Measurements from ENCODE around the gene CD9.

Gene CD9

DNA sequence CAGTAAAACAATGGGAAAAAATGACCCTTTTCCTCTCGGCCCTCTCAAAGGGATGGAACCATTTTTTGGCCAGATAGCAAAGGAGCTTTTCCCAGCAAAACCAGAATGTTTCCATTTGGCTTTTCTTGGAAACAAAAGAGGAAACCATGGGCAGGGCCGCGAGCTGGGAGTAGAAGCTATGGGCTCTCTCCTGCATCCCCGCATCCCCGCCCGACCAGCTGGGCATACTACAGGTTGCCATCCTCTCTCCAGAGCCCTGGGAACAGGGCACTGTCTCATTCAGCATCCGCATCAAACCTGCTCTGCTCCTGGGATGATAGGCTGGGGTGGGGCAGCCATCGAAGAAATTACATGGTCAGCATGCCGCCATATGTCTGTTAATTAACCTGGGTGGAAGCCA, 20.9 kb downstream of the CD9 start:
- DNase-seq (ENCODE audit: low read depth): no peak

DNA sequence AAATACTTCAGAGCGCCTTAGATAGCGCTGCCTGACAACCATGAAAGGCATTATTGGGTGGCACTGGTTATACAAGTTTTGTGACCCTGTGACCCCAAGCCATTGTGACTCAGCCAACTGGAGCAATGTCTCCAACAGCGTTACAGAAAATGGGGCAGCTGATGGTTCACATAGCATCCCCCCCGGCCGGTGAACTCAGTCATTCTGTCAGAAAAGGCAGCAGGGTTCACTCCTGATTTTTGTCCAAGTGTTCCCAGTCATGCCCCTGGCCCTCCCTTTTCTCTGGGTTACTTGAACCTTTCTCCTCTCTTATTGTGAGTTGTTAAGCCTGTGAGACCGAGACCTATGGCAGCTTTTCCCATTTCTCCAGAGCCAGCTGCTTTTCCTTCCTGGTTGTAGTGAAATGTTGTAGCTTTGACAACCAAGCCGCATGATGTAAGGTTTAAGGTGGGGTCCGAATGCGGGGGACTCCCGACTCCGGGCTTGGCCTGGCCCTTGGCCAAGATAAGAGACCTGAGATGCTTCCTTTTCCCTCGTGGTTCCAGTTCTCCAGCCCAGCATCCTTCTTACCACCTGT, 22.0 kb downstream of the CD9 start:
- no peak for DNase-seq (ENCODE audit: low read depth)

DNA sequence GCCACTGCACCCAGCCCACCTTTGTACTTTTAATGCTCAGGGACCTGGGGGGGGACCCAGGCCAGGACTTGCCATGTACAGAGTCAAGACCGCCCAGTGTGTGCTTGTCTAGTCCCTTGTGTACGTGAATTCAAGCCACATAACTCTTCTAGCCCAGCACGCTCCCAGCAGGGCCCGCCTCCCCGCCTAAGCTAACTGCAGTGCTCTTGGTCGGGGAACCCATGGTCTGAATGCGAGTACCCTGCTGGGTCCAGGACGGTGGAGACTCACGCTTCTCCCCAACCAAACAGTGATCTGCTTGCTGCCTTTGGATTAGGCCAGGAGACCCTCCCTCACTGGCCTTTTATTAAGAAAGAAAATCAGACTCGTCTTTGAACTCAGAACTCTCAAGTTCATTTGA, 23.3 kb downstream of the CD9 start:
- no peak for DNase-seq (ENCODE audit: low read depth)

DNA sequence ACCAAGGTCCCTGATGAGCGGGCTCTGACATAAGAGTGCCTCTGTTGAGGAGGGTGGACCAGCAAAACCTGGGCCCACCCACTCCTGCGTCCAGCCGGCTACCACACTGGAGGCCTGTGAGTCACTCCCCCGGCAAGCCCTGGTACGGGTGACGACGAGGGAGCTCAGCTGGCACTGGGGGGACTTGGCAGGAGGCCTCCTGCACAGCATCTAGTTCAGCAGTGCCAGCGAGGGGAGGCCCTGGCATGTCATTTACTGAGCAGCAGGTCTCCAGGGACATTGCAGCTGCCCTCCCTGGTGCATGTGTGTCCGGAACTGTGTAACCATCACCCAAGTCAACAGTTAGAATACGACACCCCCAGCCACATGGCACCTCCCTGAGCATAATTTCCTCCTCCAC, 24.4 kb downstream of the CD9 start:
- no peak for DNase-seq (ENCODE audit: low read depth)

DNA sequence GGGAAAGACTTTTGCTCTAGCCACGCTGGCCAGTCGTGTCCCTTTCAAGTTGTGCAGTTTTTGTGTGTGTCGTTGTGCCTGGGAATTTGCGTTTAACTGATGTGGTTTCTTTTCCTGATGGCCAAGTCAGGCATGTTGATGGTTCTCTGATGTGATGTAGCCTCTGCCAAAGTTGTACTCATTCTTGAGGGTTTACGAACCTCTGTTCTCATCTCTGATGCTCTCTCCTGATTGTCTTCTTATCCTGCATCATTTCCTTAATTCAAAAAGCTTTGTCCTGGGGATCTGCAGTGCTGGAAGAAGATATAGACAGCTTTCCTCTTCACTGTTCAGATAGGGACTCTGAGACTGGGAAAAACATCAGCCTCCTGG, 25.4 kb downstream of the CD9 start:
- no peak for DNase-seq (ENCODE audit: low read depth)

DNA sequence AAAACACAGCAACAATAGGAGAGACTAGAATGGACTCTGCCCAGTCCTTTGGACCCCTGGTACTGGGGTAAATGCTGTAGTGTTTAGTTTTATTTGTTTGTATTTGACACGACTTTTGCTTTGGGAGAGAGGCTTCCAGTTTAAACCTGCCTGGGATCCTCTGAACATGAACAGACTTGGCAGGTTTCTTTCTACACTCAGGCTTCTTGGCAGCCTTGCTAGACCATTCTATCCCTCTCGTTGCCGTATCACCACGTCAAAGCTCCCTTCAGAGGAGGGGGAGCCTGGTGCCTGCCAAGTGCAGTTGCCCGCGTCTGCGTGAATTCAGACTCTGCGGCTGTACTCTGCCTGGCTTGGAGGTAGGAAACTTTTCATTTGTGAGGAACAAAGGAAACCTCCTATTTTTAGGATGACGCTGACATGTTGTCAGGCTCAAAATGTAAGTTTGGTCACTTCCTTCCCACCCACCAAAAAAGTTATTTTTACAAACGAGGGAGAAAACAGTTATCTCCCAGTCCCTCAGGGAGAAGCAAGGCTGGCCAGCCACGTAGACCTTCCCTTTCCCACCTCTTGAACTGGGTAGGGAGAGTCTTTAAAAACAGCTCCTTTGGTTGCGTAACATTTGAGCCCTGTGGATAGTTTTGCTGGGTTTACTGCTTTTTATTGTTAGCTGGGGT, 25.9 kb downstream of the CD9 start:
- DNase-seq (ENCODE audit: low read depth): no peak

DNA sequence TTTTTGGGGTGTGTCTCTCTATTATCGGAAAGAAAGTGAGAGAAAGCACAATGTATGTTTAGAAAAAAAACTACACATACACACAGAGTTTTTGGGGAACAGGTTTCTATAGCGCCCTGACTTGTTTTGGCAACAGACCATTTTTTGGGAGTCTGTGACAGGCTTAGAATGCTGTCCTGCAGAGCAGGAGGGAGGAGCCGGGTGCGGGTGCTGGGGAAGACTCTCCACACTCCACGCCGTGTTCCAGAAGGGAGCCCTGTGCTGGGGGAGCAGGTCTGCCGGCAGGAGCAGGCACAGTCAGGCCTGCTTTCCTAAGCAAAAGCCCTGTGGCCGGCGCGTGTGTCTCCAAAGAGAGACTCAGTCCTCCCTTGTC, 26.5 kb downstream of the CD9 start:
- no peak for DNase-seq (ENCODE audit: low read depth)

DNA sequence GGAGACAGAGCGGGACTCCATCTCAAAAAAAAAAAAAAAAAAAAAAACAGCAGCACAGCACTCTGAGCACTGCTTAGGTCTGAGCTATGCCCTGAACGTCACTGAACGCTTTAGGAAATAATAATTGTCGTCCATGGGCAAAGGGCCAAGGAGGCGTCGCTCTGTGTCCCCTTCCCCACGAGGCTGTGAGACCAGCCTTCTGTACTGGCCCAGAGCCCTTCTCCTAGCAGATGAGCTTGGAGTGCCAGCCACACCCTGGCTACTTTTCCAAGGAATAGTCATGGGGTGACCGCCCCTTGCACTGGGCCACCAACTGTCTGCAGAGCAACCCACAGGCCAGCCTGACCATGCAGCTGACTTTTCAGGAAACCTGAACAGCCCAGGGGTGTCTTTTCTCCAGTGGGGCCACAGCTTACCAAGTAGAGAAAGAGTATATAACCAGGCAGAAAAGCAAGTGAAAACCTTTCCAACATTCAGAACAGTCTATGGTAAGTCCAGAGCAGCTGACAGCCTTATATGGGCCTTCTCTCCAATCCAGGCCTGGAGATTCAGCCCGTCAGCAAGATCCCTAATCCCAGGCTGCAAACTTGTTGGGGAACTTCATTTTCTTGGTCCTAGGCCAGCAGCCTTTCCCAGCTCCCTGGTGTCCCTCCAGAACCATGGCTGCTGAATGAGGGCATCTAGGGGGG, 28.5 kb downstream of the CD9 start:
- DNase-seq (ENCODE audit: low read depth): no peak

DNA sequence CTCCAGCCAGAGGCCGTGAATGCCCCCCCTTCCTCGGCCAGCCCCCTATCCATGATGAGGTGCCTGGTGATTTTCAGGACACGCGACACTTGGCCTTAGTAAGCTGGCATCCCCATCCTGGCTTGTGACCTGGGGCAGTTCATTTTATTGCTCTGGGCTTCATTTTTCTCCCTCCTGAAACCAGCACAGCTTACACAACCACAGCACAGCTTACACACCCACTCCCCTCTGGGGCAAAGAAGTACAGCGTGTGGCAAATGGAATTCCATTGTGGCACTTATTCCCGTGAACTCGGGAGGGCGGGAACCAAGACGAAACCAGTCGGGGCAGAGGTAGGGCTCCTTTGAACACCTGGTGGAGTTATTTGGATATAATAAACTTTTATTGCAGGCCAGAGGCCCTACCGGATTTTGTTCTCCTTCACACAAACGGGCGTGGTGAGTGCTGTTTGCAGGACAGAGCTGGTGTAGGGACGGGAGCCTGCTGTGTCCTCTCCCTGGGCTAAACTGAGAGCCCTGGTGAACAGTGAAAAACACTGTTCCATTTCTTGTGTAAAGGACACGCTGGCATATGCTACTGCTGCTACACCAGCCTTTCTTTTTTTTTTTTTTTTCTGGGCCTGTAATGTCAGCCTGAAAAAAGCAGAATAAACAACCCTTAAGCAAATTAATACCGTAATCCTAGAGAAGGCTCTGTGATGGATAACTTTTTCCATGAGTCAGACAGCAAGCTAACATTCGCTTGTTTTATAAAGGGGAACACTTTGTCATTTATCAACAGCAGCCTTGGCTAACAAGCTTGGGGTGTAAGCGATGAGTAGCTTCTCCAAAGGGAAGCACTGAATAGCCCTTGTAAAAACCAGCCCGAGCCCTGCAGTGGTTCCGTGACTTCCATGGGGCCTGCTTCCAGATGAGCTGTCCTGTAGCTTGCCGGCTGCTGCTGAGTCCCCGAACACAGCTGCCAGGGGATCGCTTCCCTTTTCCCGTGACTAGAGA, 29.3 kb downstream of the CD9 start:
- DNase-seq (ENCODE audit: low read depth): peak; percentile 69

DNA sequence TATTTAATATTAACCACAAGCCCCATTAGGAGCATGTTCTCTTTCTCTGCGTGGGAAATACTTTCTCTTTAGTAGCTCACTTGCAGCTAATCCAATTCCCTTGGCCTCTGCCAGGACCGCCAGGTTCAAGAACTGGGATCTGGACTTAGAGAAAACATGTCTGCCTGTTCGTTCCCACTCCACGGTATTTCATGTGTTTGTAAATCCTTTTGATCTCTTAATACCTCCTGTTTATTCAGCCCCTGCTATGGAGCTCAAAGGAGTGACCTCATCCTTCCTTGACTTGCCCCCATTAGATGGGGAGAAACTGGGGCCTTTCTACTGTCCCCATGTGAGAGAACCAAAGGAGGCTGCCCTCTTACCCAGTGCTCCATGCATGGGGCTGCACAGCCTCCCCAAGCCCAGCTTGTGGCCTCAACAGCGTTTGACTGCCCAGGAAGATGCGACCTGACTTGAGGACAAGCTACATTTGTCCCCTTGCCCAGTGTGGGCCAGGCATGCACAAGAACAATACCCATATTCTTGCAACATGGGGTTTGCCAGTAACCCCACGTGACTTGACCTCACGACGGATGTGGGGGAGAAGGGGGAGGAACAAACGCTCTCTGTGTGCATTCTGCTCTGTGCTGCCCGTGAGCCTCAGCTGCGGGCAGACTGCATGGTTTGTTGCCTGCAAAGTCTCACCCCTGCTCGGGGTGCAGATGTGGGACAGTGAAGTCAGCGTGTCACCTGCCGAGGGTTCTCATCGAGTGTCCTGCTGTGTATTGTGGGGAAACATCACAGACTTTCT, 30.3 kb downstream of the CD9 start:
- DNase-seq (ENCODE audit: low read depth): no peak

DNA sequence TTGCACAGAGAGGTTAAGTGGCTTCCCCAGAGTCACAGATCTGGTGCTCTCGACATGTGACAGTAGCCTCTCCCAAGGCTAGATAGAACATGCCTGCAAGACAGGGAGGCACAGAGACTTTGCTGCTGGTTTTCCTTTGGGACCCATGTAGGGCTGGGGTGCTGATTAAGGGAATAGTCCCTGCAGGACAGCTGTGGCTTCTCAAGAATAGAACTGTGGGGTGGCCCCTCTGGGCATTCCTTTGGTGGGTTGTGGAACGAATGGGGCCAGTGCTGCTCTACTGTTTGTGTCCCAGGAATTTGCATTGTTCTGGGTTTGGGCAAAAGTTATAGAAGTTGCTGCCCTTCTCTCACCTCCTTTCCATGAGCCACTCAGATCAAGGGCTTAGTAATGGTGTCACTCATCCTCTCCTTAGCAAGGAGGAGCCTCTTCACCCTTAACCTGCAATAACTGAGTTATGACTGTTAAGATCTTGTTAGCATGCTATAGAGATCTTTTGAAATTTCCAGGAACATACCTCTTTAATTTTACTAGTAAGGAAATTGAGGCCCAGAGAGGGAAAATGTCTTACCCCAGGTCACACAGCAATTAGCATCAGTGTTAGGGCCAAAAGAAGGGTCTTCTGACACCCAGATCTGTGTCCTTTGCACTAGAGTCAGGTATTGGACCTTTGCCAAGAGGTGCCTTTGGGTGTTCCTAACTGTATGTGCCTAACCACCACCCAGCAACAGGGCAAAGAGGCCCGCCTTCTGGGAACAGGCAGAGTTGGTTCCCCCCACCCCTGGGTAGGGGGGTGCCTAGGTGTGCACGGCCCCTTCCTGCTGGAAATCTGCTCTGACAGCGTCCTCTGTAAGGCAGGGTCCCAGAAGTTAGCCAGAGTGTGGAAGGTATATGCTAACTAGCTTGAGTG, 31.4 kb downstream of the CD9 start:
- DNase-seq (ENCODE audit: low read depth): no peak

DNA sequence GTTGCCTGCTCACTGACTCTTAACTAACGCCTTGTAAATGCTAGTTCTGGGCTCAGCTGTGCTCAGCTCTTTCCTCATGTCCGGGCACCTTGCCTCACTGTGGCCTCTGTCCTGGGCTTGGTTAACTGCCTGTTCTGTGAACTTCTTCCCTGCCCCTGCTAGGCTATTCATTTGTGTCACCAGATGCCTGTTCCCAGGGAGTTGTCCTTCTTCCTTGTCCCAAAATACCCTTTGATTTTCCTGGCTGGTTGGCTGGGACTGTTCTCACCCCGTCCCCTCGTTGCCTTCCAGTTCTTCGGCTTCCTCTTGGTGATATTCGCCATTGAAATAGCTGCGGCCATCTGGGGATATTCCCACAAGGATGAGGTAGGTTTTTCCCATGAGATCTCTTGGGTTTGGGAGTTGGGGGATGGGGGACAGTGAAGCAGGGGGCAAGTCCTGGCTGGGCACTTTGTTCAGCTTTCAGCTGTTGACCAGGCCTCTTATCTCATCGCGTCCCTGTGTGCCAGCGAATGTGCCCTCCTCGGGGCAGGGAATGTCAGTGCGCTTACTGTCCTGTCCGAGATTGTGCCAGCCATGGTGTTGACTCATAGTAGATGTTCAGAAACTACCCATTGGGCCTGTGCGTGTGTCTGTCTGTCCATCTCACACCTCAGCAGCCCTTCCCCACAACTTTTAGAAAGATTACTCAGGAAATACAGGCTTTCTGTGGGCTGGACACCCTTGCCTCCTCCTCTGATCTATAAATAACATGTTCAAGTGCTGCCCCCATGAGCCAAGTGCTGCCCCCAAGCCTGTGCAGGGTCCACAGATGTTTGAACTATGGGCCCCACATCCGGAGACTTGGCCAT, 33.1 kb downstream of the CD9 start:
- no peak for DNase-seq (ENCODE audit: low read depth)

DNA sequence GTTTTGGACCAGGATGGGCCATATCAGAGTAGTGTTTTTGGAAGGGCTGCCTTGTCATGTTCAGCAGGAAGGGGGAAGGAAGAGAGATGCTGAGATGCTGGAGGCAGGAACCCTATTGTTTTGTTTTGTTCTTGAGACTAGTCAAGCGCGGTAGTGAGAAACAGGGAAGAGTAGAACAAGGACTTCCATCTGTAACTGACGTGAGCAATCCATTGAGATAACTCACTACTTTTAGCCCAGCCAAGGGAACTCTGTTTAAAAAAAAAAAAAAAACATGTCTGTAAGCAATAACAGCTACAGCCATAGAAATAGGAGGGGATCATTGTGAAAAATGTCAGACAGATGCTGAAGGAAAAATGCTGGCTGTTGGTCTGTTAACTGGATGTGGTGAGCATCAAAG, 34.0 kb downstream of the CD9 start:
- DNase-seq (ENCODE audit: low read depth): no peak

DNA sequence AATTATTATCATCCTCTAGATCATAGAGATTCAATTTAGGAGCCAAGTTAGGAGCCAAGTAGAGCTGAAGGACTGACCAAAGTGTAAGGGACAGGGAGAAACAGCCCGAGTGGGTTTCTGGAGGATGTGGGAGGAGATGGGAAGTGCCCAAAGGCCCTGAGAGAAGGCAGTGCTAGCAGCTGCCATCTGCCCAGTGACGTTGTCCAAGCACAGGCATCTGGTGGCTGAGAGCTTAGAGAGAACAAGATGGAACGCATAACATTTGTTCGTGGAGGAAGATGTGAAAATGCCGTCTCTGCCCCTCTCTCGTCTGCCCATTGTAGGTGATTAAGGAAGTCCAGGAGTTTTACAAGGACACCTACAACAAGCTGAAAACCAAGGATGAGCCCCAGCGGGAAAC, 34.7 kb downstream of the CD9 start:
- no peak for DNase-seq (ENCODE audit: low read depth)

DNA sequence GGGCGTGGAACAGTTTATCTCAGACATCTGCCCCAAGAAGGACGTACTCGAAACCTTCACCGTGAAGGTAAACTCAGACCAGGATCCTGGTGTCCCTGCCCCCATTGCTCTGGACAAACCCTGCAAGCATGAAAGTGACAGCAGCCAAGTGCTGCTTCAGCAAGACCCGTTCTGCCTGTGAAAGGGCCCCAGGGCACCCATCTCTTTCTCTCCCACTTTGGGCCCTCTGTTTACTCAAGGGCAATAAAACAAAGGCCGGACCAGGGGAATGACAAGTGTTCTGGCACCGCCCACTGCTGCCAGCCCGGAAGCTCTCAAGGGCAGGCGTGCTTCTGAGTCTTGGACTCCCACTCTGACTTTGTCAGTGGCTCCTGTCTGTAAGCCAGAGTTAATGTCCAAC, 35.3 kb downstream of the CD9 start:
- DNase-seq (ENCODE audit: low read depth): no peak

DNA sequence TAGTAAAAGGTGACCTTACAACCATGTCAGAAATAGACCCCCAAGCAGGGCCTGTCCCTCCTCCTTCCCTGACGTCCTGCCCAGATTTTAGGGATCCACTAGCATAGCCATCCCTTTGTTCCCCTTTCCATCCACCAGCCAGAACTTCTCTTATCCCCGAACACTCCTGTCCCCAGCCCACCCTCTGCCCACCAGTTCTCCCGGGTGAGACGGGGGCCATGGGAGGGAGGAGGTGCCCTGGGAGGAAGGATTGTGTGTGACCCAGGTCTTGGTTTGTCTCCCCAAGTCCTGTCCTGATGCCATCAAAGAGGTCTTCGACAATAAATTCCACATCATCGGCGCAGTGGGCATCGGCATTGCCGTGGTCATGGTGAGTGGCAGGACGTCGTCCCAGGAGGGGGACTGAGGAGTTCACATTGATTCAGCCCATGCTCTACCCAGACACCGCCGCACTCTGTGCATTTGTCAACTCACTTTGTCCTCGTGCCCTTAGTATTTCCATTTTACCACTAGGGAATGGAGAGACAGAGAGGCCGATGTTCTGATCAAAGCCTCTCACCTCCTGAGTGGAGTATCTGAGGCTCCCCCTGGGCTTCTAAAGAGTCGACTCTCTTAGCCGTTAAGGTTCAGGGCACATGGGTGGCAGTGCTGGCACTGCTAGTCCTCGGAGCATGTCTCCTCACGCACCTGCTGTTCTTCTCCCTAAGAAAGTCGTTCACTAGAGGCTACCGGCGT, 35.9 kb downstream of the CD9 start:
- DNase-seq (ENCODE audit: low read depth): no peak

DNA sequence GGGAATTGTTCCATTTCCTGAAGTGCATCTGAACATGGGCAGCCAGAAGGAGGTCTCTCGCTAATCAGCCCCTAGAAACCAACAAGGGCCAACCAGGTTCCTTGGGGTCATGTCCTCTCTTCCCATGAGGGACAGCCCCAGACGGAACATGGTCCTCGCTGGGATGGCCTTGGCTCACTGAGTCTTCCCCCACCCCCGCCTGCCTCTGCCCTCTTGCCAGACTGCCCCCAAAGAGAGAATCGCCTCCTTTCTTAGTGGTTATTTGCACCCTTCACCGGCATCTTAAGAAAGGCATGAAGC, 36.4 kb downstream of the CD9 start:
- no peak for DNase-seq (ENCODE audit: low read depth)

DNA sequence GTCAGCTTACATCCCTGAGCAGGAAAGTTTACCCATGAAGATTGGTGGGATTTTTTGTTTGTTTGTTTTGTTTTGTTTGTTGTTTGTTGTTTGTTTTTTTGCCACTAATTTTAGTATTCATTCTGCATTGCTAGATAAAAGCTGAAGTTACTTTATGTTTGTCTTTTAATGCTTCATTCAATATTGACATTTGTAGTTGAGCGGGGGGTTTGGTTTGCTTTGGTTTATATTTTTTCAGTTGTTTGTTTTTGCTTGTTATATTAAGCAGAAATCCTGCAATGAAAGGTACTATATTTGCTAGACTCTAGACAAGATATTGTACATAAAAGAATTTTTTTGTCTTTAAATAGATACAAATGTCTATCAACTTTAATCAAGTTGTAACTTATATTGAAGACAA, 37.6 kb downstream of the CD9 start:
- no peak for DNase-seq (ENCODE audit: low read depth)

DNA sequence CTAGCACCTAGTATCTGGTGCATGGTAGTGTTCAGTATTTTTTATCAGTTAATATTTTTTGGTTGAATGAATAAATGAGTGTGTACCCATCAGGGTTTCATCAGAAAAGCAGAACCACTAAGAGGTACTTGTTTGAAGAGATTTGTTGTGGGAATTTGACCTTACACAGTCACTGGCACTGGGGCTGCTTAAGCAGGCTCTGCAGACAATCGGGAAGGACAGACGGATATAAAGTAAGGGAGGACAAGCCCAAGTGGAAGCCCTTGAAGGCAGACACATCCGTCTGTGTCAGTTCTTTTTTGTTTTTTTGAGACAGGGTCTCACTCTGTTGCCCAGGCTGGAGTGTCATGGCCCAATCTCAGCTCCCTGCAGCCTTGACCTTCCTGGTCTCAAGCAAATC, 38.7 kb downstream of the CD9 start:
- DNase-seq (ENCODE audit: low read depth): no peak

Data from ELR (cell line).